Retina (tissue), 1 donor: ENCODE results near the gene RBFOX1.
"Not testable (repeated sequence)": the region's sequence is repeated elsewhere in the genome, so short reads cannot be mapped to it uniquely, and the experiment has no call there.

ENCODE experiments used
- DNase-seq: peaks from one replicate; pipeline ENCODE4 v3.0.0-alpha.2; 2016

The RBFOX1 gene

GRCh38 chr16:7482596-7483290, 150.1 kb downstream of the RBFOX1 start:
- no peak for DNase-seq

GRCh38 chr16:7487574-7488323, 155.1 kb downstream of the RBFOX1 start:
- peak; percentile 44 for DNase-seq

- DNase-seq = no peak
Measured at GRCh38 chr16:7492122-7492521, 159.5 kb downstream of the RBFOX1 start.

DNA sequence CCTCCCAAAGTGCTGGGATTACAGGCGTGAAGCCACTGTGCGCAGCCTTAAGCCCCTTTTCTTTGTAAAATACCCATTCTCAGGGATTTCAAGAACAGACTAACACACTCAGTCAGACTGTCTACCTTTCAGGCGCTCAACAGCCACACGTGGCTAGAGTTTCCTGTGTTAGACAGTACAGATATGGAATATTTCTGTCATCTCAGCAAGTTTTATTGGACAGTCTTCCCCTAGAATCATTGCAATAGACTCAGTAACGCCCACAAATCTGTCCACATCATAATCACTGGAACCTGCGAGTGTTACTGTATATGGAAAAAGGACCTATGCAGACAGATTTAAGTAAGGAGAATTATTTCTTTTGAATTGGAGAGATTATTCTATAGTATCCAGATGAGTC, 160.5 kb downstream of the RBFOX1 start:
- no peak for DNase-seq

GRCh38 chr16:7497691-7498090, 165.0 kb downstream of the RBFOX1 start:
- DNase-seq = no peak

- DNase-seq = no peak
Measured at GRCh38 chr16:7501868-7502267, 169.2 kb downstream of the RBFOX1 start.

GRCh38 chr16:7502591-7503157, 170.0 kb downstream of the RBFOX1 start:
- not testable (repeated sequence) for DNase-seq

DNA sequence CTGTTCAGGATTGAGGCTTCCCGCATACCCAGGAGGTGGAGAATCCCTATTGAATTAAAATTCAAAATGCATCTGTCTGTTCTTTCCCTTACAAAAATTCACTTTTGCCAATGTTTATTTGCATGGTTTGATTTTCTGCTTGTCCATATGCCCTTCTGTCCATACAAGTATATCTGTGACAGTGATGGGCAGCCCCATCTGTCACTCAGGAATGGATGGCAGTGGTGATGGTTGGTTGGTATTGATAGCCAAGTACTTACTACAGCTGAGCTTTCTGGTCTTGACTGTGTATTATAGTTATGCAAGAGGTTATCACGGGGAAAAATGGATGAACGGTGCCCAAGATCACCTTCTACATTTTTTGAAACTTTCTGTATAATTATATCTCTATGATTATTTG, 171.0 kb downstream of the RBFOX1 start:
- DNase-seq = no peak

- DNase-seq = no peak
Measured at GRCh38 chr16:7504844-7505243, 172.2 kb downstream of the RBFOX1 start.

DNA sequence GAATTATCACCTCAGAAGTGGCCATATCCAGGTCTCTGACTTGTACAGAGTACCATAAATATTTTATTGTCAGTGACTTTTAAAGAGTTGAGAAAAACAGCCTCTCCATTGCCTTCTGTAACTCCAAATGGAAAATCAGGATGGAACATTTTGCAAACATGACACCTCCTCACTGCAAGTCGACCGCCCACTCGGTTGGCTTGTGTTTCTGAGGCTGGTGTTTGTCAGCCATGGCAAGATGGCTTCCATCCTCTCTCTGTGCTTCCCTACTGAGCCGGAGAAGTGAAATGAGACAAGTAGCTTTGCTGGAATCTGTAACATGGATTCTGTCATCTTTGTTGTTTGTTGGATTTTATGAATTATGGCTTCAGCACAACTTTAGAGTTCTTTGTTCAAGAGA, 172.8 kb downstream of the RBFOX1 start:
- no peak for DNase-seq

GRCh38 chr16:7506363-7506762, 173.7 kb downstream of the RBFOX1 start:
- no peak for DNase-seq

DNA sequence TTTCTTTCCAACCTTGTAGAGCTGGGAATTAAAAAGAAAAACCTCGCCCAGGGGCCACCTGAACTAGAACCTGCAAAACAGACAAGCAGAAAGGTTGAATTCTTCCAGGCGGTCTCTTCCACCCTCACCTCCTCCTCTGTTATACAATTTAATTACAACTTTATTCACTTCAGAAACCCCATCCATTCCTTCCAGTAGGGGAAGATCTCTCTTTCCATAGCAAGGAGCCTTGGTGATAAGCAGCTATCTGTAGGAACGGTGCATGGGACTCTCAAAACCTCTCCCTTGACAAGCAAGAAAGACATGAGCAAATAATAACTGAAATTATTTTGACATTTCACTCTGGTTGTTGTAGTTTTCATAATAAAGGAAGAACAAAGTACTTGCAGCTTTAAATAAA, 176.0 kb downstream of the RBFOX1 start:
- DNase-seq = no peak

DNA sequence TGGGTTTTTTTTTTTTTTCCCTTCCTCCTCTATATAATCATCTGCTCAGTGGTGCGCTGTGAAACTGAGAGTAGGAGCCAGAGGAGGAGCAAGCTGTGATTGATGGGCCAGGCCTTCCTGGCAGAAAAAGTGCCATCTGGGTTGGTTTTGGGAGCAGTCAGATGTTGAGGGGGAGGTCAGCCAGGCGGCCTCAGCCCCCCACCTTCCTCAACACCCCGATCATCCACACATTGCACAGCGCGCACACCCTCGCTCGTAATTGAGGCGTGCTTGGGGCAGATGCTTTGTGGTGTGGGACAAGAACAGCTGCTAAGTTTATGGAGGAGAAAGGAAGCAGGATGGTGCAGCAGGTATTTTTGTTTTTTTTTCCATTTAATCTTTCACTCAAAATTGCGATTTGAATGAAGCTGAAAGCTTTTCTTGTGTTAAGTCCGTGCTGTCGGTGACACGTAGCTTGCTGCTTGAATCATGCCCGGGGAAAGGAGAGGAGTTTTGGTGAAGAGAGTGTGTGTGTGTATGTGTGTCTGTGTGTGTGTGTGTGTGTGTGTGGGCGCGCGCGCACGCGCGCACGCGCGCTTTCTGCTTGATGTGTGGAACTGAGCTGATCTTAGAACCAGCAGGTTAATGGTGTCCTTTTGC, 177.4 kb downstream of the RBFOX1 start:
- DNase-seq = peak; percentile 66

DNA sequence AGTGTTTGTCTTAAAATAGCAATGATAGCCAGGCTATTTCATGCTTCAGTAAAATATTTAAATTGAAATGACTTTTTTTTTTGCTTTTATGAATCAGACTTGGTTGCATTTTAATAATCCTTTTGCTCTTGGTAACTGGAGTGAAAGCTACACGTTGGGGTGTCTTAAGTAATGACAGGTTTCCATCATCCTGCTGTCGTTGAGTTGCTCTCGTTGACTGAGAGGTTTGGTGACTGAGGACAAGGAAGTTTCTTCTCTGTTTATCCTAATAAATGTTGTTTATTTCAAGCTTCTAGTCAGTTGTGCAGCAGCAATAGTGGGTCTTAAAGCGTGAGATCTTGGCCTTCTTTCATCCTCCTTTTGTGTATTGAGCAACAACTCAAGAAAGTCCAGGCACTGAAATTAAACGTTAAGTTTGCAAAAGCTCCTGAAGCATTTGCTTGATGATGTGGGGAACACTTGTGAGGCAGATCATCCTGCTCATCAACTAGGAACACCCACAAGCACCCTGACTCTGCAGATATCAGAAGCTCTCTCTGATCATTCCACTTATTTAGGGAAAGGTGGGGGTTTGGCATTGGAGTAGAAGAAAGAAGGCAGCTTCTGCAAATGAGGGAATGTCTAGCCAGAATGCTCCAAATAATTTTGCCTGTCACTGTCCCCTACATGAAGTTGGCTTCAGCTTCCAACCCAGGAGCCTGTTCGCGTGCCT, 179.1 kb downstream of the RBFOX1 start:
- DNase-seq = no peak

GRCh38 chr16:7512503-7512902, 179.9 kb downstream of the RBFOX1 start:
- no peak for DNase-seq

DNA sequence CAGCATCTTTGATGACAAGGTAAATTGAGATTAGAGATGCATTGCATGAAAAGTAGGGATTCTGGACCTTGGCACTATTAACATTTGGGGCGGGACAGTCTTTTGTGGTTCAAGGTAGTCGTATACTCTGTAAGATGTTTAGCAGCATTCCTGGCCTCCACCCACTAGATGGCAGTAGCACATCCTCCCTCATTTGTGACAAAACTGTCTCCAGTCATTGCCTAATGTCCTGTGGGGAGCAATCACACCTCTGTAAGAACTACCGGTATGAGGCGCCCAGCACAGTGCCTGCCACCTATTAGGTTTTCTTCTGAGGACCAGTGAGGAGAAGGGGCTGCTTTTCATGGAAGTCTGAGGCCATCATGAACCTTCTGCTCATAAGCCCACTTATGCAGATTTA, 180.8 kb downstream of the RBFOX1 start:
- no peak for DNase-seq

DNA sequence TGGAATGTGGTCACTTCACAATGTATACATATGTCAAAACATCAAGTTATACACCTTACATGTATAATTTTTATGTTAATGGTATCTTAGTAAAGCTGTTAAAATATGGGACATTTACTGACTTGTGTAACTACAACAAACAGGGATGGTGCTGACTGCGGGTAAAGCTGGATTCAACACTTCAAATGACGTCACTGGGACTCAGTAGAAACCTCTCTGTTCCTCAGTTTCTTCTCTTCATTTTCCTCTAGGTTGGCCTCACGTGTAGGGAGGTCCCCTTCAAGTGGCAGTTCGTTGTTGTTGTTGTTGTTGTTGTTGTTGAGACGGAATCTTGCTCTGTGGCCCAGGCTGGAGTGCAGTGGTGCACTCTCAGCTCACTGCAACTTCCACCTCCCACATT, 182.9 kb downstream of the RBFOX1 start:
- no peak for DNase-seq

GRCh38 chr16:7517496-7517895, 184.9 kb downstream of the RBFOX1 start:
- DNase-seq = no peak

DNA sequence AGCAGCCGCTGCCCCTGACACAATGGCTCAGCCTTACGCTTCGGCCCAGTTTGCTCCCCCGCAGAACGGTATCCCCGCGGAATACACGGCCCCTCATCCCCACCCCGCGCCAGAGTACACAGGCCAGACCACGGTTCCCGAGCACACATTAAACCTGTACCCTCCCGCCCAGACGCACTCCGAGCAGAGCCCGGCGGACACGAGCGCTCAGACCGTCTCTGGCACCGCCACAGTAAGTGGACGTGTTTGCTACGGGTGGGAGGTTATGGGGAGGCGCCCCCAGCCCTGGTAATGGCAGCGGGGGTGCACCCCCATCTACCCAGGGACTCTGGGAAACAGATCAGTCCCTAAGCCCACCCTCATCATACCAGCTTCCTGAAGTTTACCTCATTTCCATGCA, 185.5 kb downstream of the RBFOX1 start:
- DNase-seq = no peak

DNA sequence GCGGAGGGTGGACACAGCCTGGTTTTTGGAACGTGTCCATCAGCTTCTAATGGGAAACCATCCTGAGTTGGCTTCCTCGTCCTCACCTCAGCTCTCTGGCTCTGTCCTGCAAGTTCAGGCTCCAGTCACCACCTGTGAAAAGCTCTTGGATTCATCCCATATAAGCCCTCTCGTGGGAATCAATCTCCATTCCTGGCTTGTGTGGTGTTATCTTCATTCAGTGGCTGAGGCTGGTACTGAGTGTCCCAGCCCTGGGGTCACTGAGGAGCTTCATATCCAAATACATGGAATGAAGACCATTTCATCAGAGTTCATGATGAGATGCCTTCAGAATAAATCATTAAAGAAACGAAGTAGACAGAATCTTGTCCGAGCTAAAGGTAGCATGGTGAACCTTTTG, 189.2 kb downstream of the RBFOX1 start:
- DNase-seq = no peak

DNA sequence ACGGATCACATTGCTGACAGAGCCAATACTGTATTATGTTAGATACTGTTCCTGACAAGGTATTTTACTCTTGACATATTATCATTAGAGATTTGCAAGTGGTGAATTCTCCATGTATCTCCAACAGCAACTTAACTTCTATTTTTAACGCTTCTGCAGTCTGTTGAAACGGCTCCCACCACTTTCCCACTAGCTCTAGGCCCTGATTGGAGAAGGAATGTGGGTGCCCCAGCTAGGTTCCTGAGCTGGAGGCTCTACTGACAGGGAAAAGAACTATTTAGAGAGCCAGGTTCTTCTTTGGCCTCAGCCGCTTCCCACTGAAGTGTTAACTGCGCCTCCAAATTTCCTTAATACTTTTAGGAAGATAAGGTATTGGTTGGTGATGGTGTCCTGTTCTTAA, 191.8 kb downstream of the RBFOX1 start:
- DNase-seq = no peak

DNA sequence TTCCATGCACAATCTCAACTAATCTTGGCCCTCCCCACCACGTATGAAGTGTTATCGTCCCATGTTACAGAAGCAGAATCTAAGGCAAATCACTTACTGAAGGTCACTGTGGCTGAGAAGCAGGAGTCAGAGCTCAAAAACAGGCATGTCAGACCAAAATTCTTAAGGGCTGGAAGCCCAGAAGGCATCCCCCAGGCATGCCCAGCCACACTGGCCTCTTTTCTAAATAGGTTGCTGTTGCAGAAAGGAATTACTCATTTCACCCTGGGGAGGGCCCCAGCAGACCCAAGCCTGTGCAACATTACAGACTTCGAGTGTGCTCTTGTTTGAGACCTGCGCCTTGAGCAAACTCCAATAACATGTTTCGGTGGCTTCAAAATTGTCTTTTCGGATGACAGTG, 194.1 kb downstream of the RBFOX1 start:
- DNase-seq = no peak

DNA sequence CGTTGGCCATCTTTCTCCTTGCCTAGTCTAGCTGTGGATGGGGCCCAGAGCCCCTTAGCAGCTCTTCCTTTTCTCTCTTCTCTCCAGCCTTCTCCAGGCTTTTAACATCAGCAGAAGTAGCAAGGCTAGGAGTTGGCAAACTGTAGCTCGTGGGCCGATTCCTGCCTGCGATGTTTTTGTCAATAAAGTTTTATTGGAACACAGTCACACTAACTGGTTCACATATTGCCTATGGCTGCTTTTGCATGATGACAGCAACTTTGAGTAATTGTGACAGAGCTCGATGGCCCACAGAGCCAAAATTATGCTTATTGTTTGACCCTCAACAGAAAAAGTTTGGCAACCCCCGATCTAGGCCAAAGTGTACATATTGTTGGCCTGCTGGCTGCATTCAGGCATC, 199.9 kb downstream of the RBFOX1 start:
- no peak for DNase-seq
